Stimulated activated CD8-positive, alpha-beta memory T cell treated with anti-CD3 and anti-CD28 coated beads, Interleukin-15, amount 100 ng/mL, for 4 hours (primary cell): Measurements from ENCODE around the gene DOCK2.
"Not testable (repeated sequence)": the region's sequence is repeated elsewhere in the genome, so short reads cannot be mapped to it uniquely, and the experiment has no call there.

Source experiments
- DNase-seq, 2 donors: peaks; one replicate each; pipeline ENCODE4 v3.0.0-alpha.2; 2020; ENCODE audit warnings: low read depth in 2 of 2

Gene DOCK2

DNA sequence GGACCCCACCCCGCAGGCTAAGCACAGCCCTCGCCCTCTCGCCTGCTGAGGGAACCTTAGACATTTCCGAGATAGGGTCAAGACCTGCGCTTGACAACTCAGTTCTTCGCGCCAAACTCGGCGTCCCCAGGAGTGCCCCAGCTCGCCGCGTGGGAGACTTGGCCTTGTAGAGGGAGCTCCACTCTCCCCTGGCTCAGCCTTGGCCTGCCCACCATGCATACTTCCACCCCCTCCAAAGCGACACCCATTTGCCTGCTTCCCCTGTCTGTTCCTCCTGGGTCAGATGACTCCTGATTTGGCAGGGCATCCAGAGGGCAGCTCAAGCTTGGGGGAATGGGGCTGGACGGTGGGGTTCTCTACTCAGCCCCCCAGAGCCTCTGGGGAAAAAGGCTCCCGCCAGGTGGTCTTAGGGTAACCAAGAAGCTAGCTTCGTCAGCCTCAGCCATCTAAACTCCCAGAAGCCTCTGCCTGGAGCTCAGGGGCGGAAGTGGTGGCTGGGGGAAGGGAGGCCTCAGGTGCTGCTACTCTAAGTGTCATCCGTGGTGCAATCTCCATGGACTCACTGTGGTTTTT lies 560 bp downstream of the DOCK2 start:
- DNase-seq, result peak; percentile 48 to 57

DNA sequence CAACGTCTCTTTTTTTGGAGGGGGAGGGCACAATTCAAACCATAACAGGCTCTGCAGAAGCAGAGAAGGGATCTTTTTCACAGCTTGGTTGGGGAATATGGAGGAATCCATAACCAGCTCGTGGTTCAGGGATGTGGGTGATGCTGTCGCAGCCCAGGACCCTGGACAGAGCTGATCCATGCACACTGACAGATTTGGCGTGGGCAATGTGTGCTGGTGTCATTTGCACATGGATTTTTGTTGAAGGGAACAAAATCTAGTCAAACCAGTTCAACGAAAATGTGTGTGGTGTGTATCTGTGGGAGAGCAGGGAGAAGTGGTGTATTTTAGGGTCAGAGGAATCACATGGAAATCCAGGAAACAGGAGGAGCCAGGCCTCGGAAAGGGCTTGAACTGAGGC lies 4.2 kb downstream of the DOCK2 start:
- DNase-seq, result no peak

DNA sequence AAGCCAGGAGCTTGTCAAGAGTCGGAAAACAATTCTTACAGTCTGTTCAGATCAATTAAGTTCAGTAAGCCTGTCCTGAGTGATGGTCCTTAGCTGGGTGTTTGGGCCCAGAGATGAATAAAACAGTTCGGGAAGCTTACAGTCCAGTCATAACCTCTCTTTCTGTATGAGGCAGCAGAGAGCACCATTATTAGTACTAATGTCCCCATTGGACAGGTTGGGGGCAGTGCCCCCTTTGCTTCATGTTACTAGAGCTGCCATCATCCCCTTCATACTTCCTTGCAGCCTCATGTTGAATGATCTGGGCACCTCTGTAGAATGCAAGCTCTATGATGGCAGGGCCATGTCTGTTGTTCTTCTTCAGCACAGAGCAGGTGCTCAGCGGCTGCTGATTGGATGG lies 9.8 kb downstream of the DOCK2 start:
- DNase-seq, result no peak

DNA sequence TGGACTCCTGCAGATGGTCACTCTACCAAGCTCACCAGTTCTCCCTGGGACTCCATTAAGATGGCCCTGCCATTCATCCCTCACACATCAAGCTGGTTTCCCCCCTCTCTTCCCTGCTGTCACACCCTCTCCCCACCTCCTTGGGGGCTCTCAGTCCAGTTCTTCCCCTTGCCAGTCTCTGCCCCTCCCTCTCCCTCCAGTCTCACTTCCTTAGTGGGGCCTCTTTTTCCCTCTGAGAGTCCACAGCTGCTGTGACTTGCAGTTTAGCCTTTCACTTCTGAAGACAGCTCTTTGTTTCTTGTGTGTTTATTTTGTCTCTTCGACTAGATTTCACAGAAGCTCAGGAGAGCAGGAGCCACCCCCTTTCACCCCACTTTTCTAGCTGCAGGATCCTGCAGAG lies 10.5 kb downstream of the DOCK2 start:
- DNase-seq, result no peak

DNA sequence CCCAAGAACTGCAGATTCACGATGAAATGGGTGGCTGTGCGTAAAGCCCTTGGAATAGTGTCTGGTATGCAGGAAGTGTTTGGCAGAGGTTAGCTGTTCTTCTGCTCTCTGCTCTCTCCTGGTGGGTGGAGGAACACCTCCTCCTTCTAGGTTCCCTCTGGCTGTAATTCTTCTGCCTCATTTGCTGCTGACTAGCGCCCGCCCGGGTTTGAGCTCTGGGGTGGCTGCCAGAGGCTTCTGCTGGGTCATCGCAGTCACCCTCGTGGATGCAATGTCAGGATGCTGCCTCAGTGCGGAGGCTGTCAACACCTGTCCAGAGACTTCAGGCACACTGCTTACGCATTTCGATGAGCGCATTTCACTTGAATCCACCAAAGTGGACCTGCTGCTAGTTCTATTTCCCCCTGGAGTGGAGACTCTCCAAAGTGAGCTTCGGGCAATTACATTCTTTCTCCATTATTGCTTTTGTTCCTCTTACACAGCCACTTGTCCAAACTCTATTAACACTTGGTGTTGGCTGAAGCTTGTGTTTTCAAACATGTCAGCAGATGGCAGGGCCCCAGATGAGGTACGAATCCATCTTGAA lies 11.7 kb downstream of the DOCK2 start:
- no peak for DNase-seq

DNA sequence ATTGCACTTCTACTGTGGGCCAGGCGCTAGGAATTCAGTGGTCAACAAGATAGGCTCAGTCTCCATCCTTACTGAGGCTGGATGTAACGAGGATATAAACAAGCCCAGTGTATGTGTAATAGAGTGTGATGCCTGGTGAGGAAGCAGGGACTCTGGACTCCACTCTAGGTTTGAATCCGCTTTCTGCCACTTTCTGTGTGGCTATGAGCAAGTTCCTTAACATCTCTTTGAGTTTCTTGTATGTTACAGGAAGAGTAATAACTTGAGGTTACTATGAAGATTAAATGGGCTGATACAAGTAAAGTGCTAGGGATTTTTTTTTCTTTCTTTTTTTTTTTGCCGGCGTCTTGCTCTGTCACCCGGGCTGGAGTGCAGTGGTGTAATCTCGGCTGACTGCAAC lies 12.4 kb downstream of the DOCK2 start:
- no peak for DNase-seq

DNA sequence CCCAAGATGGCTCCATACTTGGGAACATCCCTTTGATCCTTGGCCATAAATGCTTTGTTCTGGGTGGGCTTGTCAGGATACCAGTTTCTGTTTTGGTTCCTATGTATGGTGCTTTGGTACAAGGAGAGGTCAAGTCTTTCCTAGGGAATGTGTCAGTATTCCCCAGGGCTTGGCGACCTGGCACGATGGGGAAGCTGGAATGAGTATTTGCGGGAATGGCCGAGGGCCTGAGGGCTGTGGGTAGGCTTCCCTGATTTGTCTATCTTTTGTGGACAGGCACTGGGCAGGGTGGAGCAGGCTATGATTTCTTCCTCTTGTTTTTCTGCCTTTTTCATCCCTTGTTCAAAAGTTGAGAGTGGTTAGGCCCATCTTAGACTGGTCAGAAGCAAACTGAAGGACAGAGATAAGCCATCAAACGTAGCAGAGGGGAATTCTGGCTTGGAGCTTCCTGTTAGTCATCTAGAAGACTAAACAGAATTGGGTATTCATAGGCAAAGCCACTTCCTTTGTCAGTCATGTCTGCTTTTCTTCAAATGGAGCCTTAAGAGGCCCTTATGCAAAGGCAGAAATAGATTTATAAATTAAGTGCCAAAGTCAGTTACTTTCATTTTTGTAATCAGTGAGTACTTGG lies 13.7 kb downstream of the DOCK2 start:
- no peak for DNase-seq

DNA sequence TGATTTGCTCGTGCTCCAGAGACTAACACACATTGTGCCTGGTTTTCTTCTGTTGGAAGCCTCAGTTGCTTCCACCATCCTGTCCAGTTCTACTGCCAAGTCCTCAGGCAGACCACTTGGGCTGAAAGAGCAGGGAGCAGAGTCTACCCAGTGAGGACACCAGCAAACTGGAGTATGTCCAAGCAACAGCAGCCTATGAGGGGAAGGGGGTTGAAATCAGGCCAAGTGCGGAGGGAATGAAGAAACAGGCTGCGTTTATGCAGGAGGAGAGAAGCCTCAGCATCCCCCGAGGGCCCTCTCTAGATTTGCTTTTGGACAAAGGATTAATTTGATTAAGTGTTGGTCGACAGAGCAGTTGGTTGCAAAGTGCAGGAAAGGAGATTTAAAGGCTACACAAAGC lies 14.5 kb downstream of the DOCK2 start:
- DNase-seq, result no peak

DNA sequence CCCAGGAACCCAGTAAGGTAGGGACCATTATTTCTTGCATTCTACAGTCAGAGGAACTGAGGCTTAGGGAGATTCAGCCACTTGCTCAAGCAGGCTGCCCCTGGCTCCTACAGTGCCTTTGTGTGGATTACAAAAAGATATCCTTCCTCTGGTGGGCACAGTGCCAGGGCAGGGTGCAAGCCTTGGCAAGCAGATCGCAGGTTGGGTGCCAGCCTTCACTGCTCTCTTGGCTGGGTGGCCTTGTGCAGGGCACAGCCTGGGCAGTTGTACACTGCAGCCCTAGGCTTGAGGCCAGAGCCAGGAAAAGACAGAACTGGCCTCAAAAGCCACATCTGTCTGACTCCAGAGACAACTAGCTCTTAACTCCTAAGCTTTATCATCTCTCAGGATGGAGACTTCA lies 15.0 kb downstream of the DOCK2 start:
- no peak for DNase-seq

DNA sequence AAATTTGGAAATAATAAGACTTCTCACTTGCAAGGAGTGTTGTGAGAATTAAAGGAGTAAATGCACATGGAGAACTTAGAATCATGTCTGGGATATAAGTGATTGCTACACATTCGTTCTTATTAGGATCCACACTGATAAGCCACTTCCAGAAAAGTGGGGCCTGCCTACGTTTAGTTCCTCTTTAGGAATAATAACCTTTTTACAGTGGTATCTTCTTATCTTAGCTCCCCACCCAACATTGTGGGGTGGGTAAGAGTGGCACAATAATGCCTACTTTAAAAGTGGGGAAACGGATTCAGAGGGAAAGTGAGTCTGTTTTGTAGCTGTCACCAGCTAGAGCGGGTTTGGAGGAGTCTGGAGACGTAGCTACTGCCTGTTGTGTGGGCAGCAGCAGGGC lies 16.0 kb downstream of the DOCK2 start:
- DNase-seq, result no peak

DNA sequence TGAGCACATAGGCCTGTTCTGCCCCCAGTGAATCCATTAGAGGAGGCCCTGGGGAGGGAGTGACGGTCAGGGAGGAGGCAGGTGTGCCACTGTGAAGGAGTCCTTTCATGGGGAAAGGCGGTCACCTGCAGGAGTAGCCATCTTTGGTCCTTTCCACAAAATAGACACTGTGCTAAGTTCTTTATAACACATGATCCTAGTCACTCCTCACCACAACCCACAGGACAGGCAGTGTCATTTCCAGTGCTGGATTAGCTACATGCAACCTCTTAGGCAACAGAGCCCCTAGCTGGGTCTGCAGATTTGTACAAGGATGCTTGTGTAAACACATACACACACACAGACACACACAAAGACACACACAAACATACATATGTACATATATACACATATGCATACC lies 18.3 kb downstream of the DOCK2 start:
- no peak for DNase-seq

DNA sequence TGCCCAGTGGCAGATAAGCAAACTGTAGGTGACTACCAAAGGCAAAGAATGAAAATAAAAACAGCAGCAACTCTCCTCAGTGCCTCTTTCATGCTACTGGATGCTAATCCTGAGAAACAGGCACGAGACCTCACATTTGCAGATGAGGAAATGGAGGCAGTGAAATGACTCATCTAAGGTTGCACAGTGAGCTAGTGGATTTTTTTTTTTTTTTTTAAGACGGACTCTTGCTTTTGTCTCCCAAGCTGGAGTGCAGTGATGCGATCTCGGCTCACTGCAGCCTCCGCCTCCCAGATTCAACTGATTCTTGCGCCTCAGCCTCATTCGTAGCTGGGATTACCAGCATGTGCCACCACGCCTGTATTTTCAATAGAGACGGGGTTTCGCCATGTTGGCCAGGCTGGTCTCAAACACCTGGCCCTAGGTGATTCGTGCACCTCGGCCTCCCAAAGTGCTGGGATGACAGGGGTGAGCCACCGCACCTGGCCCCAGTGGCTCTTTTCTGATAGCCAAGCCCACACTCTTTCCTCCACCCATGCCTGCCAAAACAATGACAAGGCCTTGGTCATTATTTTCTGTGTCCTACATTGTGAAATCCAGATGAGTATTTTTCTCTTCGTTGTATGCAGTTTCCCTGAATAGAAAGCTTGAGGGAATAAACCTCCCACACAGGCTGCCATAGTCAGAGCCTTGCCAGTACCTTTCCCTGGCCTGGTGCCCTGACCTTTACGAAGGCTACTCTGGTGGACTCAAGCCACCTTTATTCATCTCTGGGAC lies 19.2 kb downstream of the DOCK2 start:
- DNase-seq, result no peak

DNA sequence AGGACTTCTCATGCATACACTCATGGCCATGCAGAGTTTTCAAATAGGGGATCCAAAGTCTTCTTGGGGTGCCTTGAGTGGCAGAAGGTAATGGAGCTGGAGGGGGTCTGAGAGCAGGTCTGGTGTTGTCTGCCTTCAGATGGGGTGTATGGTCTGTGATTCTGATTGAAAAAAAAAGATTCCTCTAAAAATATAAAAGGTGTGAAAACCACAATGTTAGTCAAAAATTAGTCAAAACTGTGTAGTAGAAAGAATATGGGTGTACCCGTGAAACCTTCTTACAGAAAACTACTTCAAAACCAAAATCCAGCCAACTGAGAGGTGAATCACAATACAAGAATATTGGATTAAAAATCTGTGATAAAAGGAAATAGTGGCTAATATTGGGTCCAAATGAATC lies 20.1 kb downstream of the DOCK2 start:
- DNase-seq, result no peak

DNA sequence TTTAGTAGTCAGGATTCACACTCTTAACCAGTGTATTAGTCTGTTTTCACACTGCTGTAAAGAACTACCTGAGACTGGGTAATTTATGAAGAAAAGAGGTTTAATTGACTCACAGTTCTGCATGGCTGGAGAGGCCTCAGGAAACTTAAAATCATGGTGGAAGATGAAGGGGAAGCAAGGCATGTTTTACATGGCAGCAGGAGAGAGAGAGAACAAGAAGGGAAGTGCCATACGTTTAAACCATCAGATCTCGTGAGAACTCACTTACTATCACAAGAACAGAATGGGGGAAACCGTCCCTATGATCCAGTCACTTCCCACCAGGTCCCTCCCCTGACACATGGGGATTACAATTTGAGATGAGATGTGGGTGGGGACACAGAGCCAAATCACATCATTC lies 25.4 kb downstream of the DOCK2 start:
- not testable (repeated sequence) for DNase-seq

DNA sequence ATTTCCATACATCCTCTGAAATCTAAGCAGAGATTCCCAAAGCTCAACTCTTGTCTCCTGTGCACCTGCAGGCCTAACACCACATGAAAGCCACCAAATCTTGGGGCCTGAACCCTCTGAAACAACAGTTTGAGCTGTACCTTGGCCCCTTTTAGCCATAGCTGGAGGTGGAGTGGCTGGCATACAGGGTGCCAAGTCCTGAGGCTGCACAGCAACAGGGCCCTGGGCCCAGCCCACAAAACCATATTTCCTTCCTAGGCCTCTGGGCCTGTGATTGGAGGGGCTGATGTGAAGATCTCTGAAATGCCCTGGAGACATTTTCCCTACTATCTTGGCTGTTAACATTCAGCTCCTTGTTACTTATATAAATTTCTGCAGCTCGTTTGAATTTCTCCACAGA lies 26.5 kb downstream of the DOCK2 start:
- no peak for DNase-seq

DNA sequence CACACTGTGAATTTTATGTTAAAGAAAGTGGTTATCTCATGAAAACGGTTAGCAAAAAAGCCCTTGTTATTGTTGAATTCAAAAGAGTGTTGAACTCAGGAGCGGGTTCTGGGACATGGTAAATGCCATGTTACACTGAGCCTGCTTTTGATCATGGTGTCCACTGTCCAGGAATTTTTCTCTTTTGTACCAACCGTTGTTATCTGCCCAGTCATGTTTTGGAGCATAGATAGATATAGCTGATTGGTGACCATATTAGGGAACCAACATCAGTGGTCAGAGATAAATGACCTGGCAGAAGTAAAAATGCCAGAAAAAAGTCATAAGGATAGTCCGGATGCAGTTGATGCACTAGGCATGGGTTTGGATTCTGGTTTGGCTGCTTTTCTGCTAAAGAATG lies 29.3 kb downstream of the DOCK2 start:
- no peak for DNase-seq

DNA sequence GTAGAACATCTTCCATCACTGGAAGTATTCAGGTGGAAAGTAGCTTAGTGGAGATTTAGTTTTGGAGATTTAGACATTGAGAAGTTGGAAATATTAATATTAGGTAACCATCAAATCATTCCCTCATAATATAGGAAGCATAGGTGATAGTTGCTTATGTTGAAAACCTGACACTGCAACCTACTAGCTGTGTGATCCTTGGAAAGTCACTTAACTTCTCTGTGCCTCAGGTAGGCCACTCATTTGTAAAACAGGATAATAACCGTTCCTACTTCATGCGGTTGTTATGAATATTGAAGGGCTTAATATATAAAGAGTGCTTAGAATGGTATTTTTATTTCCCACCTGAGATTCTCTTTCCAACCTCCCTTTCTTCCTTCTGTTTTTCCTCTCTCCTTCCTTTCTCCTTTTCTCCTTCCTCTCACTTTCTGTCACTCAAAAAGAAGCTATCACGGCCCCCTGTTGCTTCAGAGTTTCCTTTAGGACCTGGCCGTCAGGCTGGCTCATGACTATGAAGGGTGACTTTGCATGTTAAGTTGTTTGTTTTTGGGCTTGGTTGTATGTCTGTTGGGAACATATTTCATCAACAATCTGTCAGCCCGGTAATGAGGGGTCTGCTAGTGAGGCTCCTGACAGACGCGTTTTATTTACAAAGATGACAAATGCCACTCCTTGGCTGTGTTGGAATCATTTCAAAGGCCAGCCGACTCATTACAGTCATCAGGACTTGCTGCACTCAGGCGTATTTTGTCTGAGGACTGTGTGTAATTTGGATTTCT lies 31.0 kb downstream of the DOCK2 start:
- DNase-seq, result no peak

DNA sequence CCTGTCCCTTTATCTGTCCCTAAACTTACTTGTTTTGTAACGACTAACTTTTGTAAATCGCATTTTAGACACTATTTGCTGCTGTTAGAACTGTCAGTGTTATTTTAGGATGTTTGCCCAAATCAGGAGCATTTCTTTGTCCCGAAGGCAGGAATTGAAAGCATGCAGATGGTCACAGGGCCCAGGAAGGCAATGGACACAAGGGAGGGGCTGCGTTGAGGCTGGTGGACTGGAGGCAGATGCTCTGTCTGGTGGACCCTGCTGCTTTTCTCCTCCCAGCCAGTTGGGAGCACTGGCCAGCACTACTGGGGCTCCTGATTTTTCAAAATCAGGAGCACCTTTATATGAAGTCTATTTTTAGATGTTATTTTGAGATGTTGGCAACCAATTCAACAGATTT lies 31.7 kb downstream of the DOCK2 start:
- no peak for DNase-seq

DNA sequence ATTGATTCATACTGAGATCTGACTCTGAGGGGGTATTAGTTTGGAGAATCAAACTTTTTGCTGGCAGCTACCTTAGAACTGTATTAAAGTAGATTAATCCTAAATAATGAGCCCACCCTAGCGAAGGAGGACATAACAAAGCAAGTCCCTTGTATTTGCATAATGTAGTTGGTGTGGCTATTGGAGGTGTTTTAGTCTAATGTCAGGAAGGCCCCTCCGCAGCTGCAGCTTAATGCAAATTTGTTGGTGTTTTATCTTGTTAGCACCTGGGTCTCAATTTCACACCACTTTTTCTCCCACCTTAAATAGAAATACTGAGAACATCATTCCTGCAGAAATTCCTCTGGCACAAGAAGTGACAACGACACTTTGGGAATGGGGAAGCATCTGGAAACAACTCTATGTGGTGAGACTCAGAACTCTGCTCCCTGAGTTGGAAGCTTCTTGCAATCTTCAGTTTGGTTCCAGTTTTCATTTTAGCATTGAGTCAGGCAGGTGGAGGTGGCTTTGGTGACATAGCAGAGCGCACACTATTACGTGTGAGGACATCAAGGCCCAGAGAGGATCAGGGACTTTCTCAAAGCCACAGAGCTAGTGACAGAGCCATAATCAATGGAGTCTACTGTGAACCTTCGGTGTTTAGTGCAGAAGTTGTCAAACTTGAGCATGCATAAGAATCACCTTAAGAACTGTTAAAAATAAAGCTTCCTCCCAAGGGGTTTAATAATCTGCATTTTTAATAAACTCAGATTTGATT lies 33.9 kb downstream of the DOCK2 start:
- no peak for DNase-seq

DNA sequence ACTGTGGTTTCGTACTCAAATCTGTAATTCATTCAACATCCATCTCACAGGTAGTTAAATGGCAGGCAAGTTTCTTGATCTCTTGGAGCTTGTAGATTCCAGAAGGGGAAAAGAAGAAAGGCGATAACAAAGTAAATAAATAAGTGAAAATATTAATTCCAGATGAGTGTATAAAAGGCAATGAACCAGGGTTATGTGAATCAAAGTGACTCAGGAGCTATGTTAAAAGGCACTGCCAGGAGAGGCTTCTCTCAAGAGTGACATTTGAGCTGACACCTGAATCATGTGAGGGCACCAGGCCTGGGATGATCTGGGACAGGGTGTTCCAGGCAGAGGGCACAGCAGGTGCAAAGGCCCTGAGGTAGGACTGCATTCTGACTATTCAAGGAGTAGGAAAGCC lies 45.0 kb downstream of the DOCK2 start:
- no peak for DNase-seq

DNA sequence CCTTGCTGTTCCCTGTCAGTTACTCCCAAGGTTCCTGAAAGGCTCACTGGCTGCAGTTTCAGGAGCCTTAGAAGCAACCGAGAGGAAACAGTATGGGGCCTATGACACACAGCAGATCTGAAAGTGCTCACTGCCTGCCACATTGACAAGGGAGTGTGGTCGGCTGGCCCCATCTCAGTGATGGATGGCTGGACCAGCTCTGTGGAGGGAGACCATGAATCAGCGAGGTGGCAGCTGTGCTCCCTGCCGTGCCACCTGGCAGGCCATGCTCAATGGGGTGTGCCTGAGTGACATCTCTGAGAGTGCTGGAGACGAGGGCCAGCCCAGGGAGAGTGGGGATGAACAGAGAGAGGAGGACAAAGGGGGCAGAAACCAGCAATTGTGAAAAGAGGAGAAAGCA lies 49.1 kb downstream of the DOCK2 start:
- DNase-seq, result no peak

DNA sequence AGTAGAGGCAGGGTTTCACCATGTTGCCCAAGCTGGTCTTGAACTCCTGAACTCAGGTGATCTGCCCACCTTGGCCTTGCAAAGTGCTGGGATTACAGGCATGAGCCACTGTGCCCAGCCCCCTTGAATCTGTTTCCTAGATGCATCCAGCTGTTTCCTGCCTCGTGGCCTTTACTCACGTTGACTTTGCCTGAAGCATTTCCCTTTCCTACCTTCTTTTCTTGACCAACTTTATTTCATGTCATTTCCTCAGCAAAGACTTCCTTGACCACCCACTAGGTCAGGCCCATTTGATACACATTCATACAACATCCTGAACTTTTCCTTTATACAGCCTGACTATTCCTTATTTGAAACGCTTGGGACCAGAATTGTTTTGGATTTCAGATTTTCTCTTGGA lies 51.0 kb downstream of the DOCK2 start:
- no peak for DNase-seq
